Measurements from ENCODE around the gene LTBP2.
A peak's percentile ranks its signal among the peaks of the same experiment; 100 is the strongest.

Gene LTBP2

GRCh38 chr14:74641601-74642391 is 29.8 kb upstream of the LTBP2 start:
- Histone ChIP-seq H3K27ac (no peak overlapping the region), H3K4me3 (no peak overlapping the region)

GRCh38 chr14:74638966-74639365 is 26.9 kb upstream of the LTBP2 start:
- H3K4me3 ChIP-seq, result no peak overlapping the region
- no peak overlapping the region for H3K27ac ChIP-seq

GRCh38 chr14:74638066-74638465 is 26.0 kb upstream of the LTBP2 start:
- Histone ChIP-seq H3K4me3 (no peak overlapping the region), H3K27ac (no peak overlapping the region)

GRCh38 chr14:74637178-74637550 is 25.1 kb upstream of the LTBP2 start:
- Histone ChIP-seq H3K4me3 (no peak overlapping the region), H3K27ac (no peak overlapping the region)

- no peak overlapping the region for H3K4me3 ChIP-seq
- no peak overlapping the region for H3K27ac ChIP-seq
These were observed 24.6 kb upstream of the LTBP2 start for GRCh38 chr14:74636424-74637177.

- Histone ChIP-seq H3K4me3 (no peak overlapping the region), H3K27ac (no peak overlapping the region)
These were observed 23.8 kb upstream of the LTBP2 start for GRCh38 chr14:74635847-74636246.

GRCh38 chr14:74634964-74635363 is 22.9 kb upstream of the LTBP2 start:
- Histone ChIP-seq H3K4me3 (no peak overlapping the region), H3K27ac (no peak overlapping the region)

GRCh38 chr14:74634481-74634880 is 22.4 kb upstream of the LTBP2 start:
- no peak overlapping the region for H3K4me3 ChIP-seq
- H3K27ac ChIP-seq, result no peak overlapping the region

GRCh38 chr14:74630881-74631690 is 19.0 kb upstream of the LTBP2 start:
- Histone ChIP-seq H3K27ac (no peak overlapping the region), H3K4me3 (no peak overlapping the region)

GRCh38 chr14:74628418-74628817 is 16.4 kb upstream of the LTBP2 start:
- H3K27ac ChIP-seq, result no peak overlapping the region
- H3K4me3 ChIP-seq, result no peak overlapping the region

GRCh38 chr14:74627076-74627475 is 15.0 kb upstream of the LTBP2 start:
- H3K4me3 ChIP-seq, result no peak overlapping the region
- H3K27ac ChIP-seq, result no peak overlapping the region

GRCh38 chr14:74622257-74622656 is 10.2 kb upstream of the LTBP2 start:
- no peak overlapping the region for H3K4me3 ChIP-seq
- no peak overlapping the region for H3K27ac ChIP-seq

- H3K27ac ChIP-seq, result peak overlapping the region in 4 of 21 experiments; percentile 3 to 53 (median 28)
These were observed 9.5 kb upstream of the LTBP2 start for GRCh38 chr14:74621556-74621955.

GRCh38 chr14:74620923-74621322 is 8.9 kb upstream of the LTBP2 start:
- H3K27ac ChIP-seq, result peak overlapping the region in 6 of 21 experiments; percentile 3 to 90 (median 46)

More at GRCh38 chr14:74621556-74621955, 9.5 kb upstream of the LTBP2 start:
- H3K4me3 ChIP-seq, result no peak overlapping the region

GRCh38 chr14:74620497-74620921 is 8.5 kb upstream of the LTBP2 start:
- Histone ChIP-seq H3K27ac (peak overlapping the region in 13 of 21 experiments; percentile 7 to 90 (median 76)), H3K4me3 (no peak overlapping the region)

More at GRCh38 chr14:74620923-74621322, 8.9 kb upstream of the LTBP2 start:
- no peak overlapping the region for H3K4me3 ChIP-seq

GRCh38 chr14:74619672-74620131 is 7.7 kb upstream of the LTBP2 start:
- H3K27ac ChIP-seq, result peak overlapping the region in 18 of 21 experiments; percentile 9 to 90 (median 70)
- no peak overlapping the region for H3K4me3 ChIP-seq

- Histone ChIP-seq H3K4me3 (no peak overlapping the region), H3K27ac (peak overlapping the region in 15 of 21 experiments; percentile 21 to 90 (median 76))
These were observed 6.3 kb upstream of the LTBP2 start for GRCh38 chr14:74618078-74618952.

GRCh38 chr14:74616996-74617700 is 5.1 kb upstream of the LTBP2 start:
- H3K4me3 ChIP-seq, result no peak overlapping the region
- H3K27ac ChIP-seq, result peak overlapping the region in 17 of 21 experiments; percentile 1 to 90 (median 70)

All from skin epidermis (tissue), 12 donors.